NCI-H1417 (cell line): Measurements from ENCODE around the gene ATP11A.
"Not testable (repeated sequence)": the region's sequence is repeated elsewhere in the genome, so short reads cannot be mapped to it uniquely, and the experiment has no call there.

Experiments used
- DNase-seq, 3 experiments: peaks; one replicate each; lab custom pipeline; 2025; lab: John Stamatoyannopoulos, UW

Gene ATP11A

DNA sequence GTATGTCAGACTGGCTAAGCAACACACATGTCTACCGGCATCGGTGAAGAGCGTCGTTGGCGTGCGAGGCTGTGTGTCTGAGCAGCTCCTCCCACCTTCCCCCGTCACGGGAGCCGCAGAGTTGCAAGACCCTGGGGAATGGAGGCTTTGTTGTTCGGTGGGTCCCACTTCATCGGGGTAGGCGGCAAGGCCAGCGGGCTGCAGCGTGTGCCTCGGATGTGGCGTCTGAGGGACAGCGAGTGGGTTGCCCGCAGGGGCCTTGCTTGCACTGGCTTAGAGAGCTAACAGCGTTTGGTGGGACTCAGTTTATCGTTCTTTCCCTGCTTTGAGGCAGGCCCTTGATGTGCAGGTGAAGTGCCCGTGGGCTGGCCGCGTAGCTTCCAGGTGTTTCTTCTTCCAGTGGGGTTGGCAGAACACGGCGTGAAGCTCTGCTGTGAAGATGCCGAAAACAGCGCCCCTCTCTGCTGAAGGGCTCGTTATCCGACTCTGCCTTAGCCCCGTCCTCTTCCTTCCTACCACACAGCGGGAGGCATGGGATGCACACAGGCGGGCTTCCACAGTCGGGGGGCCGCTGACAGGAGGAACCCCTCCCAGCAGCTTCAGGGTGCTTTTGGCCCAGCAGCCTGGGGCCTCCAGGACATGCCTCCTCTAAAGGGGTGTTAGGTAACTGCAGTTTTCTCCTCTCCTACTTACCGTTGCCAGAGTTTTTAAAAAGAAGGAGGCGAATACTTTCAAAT is 85.2 kb downstream of the ATP11A start:
- DNase-seq, result no peak

DNA sequence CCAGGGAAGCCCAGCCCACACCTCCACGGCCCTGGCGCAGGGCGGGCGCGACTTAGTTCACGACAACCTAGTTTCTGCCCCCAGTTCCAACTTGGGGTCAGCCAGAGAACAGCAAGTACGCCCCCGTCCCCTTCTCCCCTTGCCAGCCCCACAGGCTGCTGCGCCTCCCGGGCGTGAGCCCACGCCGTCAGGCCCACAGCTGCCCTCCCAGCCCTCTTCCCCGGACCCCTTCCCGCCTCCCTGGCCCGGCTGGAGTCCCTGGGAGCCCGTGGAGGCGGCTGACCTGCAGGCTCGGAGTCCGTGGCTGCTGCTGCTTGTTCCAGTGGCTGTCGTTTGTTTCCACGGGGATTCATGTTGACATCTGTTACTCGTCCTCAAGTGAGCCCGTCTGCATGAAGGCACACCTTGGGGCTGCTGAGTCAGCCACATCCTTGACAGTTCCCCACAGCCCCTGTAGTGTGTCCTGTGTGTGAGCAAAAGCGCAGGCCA is 86.0 kb downstream of the ATP11A start:
- DNase-seq, result peak in 1 of 3 experiments; percentile 39

DNA sequence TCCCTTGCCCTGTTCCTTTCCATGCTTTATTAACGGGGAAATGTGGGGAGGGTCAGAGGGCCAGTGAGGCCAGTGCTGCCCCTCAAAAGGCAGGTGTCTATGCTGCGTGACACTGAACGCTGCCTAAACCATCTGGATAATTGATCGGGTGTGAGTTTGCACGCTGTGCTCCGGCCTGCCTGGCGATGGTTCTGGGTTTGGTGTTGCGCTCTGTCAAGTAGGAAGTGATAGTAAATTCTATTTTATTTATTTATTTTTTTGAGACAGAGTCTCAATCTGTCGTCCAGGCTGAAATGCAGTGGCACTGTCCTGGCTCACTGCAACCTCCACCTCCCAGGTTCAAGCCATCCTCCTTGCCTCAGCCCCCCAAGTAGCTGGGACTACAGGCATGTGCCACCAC is 86.5 kb downstream of the ATP11A start:
- no peak for DNase-seq

DNA sequence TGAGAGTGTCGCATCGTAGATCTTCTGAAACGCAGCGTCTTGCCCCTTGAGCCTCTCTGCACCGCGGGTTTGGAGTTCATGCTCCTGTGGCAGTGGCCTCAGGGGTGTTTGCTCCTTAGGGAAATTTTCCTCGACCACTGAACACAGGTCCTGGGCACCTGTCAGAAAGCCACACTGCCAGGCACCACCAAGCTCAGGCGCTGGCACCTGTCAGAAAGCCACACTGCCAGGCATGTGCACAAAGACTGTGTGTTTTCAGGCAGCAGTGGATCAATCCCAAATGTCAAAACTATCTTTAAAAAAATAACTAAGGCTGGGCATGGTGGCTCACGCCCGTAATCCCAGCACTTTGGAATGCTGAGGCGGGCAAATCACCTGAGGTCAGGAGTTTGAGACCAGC is 87.1 kb downstream of the ATP11A start:
- DNase-seq, result no peak

DNA sequence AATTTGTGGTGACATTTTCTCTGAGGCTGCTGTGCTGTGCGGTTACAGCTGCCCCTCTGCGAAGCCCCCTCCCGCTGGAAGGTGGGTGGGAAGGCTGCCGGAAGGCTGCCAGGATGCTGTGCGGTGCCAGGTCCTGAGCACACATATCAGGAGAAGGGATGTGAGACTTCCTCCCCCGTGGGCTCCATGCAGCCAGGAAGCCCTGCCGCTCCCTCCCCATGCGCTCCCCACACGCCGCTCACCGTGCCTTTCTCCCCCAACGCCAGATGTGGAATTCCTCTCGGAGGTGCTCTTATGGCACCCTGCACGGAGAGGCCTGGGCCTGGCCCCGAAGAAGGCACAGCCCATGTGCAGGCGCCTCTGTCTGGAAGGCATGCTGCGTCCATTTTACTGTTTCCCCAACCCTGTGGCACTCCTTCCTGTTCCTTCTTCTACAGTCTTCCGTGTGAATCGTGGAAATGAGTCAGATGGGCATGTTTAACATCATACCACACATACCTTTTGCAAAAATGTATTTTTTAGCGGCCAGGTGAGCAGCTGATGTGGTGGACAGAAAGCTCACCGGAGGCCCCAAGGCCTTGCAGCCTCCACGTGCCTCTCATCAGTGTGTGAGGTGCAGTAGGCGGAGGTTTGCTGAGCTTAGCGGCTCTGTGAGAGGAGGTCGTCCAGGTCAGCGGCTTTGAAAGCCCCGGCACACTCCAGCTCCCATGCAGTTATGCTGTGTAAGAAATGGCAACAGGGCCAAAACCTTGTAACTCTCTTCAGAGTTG is 88.0 kb downstream of the ATP11A start:
- no peak for DNase-seq

GRCh38 chr13:112779856-112780604 is 90.2 kb downstream of the ATP11A start:
- DNase-seq, result no peak

DNA sequence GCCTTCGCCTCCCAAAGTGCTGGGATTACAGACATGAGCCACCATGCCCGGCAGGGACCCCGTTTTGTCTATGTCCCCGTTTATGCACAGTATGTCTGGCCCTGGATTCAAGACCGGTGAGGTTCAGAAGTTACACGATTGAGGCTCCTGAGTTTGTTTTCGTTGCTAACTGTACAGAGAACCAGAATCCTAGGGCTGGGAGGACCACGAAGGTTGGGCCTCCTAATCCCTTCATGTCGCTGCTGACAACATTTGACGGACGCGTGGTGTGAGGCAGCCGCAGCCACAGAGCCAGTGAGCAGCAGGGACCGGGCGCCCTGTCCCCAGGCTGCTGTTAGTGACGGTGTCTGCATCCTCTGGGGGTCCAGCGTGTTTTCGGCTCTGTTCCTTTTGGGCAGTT is 91.4 kb downstream of the ATP11A start:
- no peak for DNase-seq

DNA sequence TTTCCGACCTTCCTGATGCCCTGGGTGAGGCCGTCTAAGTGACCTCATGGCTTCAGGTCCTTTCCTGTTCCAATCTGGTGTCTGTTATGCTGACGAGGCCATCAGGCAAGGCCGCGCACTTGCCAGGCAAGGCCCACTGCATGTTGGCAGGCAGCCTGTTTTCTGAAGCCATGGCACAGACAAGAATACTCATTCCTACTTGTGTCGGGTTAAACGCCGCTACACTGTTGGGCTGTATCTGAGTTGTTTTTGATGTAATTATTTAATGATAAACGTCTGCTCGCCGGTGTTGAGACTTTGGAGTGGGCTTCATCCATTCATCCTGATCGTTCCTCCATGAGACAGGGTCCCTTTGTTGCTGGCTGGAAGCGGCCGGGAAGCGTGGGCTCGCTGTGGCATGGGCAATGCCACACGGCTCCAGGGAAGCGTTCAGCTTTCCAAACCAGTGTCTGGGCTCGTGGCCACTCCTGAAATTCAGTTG is 92.1 kb downstream of the ATP11A start:
- DNase-seq, result peak in 1 of 3 experiments; percentile 35

- no peak for DNase-seq
Observed at GRCh38 chr13:112782429-112783010, 92.7 kb downstream of the ATP11A start.

DNA sequence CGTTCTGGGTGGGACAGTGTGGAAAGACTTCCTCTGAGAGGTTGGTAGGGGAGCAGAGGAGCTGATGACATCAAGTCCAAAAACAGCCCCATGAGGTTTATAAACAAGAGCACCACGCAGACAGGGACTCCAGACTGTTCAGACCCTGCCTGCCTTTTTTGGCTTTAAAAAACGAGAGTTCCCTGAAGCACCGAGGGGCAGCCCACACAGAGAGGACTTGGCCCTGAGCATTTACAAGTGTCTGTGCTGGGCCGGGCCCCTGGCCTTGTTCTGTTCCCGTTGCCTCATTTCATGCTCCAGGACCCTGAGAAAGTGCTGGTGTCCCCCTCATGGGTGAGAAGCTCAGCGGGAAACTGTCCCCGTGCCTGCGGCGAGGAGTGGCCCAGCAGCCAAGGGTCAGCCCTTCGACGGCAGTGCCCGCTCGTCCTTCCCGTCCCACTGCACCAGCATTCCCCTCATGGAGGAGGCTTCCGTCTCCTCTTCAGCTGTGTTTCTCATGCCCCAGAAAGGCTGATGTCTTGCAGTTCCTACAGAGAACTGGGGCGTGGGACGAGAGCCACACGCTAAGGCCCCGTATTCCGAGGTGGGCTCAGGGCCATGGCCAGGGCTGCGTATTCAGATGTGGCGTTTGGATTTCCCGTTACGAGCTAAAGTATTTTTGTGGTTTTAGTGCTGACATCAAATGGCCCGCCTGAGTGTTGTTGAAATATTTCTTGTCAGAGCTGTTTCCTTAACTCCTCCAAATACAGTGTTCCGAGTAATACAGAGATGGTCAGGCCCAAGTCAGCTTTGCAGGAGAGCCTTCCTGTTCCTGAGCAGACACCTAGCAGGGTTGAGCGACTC is 93.5 kb downstream of the ATP11A start:
- no peak for DNase-seq

DNA sequence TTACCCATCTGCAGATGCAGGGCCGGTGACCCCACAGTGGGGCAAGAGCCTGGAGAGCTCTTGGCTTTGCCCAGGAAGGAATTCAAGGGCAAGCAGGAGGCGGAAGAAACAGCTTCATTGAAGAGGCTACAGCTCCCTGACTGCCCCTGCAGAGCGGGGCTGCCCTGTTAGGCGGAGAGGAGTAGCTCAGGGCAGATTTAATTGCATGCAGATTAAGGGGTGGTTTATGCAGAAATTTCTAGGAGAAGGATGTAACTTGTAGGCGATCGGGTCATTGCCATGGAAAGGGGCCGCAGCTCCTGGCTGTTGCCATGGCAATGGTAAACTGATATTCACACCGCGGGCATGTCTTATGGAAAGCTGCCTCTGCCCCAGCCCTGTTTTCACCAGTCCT is 94.1 kb downstream of the ATP11A start:
- DNase-seq, result peak in 1 of 3 experiments; percentile 23

- DNase-seq, result no peak
Observed at GRCh38 chr13:112784811-112785482, 95.1 kb downstream of the ATP11A start.

DNA sequence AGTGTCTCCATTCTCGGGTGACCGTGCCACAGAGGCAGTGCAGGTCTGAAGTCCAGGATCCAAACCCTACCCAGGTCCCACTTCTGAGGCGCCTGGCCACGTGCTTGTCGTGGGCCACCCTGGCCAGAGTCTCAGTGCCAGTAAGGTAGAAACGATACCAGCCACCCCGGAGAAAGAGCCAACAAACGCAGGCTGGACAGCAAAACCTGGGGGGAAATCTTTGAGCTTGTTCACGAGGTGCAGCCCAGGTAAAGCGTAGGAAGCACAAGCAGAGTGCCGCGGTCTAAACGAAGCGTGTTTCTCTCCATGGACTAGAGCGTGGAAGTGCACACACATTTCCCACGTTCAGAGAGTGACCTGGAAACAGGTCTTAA is 95.6 kb downstream of the ATP11A start:
- DNase-seq, result no peak

- not testable (repeated sequence) for DNase-seq
Observed at GRCh38 chr13:112786810-112787209, 97.0 kb downstream of the ATP11A start.

DNA sequence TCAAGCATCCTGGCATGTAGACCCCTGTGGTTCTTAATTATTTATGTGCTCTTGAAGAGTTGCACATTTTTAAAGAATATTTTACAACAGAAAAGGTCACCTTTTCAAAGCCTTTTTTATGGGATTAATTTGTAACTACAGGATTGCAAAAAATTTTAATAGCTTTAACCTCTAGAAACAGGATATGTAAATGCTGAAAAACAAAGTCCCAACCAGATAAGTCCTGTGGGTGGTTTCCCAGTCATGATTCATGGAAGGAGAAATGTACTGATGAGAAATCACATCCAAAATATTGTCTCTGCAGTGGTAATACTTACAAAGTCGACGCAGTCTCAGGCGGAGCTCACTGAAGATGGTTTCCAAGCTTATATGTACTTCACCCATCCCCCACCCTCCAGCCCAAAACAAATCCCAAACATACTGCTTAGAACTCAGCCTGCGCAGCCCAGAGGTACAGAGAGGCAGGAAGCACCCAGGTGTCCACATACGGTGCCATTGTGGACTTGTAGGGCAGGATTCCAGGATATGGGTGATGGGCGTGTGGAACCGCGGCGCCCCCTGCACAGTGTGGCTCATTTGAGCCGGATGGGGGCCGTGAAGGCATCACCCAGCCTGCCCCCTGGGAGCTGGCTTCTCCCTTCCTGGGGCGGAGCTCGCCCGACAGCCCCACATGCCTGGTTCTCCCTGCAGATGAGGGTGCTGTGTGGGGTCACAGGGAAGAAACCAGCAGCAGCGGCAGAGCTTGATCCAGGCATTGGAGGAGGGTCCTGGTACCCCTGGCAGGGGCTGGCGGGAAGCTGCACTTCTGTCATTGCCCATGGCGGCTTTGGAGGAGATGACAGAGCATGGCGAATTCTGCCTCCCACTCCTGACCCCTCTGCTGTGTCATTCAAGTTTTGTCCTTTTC is 101.2 kb downstream of the ATP11A start:
- DNase-seq, result no peak

- DNase-seq, result peak; percentile 20 to 99 (median 53)
Observed at GRCh38 chr13:112791663-112792440, 102.0 kb downstream of the ATP11A start.

GRCh38 chr13:112792511-112792910 is 102.7 kb downstream of the ATP11A start:
- DNase-seq, result no peak

DNA sequence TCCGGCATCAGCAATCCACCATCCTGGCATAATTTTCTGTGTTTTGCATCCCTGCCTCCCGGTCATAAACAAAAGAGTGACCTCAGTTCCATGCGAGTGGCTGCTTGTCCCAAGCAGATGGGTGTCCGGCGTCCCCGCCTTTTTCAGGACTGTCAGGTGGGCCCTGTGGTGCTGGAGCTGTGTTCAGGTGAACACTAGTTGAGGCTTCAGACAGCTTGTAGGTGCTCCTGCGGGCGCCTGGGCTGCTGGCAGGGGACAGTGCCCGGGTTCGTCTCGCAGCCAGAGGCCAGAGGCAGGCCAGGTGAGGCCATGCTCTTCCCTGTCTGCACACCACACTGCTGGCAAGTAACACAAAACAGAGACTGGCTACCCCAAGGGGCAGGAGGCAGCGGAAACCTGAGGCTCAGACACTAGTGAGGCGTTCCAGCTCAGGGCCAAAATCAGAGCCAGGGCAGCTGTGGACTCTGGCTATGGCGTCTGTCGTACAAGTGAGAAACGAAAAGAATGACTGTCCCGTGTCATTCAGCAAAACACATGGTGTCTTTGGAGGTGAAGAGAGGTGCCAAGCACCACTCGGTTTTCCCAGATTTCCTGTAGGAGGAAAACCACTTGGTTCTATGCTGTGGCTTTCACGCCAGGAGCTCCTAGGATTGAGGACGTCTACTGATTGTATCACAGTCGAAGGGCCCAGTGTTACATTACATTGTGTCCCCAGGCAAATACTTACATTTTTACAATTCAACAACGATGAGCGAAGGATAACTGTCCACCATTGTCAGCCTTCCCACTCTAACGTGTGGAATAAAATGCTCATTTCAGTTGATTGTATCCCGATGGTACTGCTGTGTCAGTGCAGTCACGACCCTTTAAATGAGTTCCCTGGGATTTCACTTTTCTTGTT is 104.0 kb downstream of the ATP11A start:
- DNase-seq, result no peak
